WI38 (cell line): ENCODE data around the gene CTNNAL1.

Experiments used
- H3K4me3 ChIP-seq: 2 replicates; pipeline ENCODE4 v1.5.1; 2011; ENCODE audit warnings: low read depth, mild to moderate bottlenecking, control low read depth, low read length
- TF ChIP-seq, protein P1 (sequence below): IDR thresholded peaks from 2 replicates; pipeline ENCODE4 v1.5.1; 2012; ENCODE audit warnings: low read depth, mild to moderate bottlenecking, control low read depth, low read length

The CTNNAL1 gene

DNA sequence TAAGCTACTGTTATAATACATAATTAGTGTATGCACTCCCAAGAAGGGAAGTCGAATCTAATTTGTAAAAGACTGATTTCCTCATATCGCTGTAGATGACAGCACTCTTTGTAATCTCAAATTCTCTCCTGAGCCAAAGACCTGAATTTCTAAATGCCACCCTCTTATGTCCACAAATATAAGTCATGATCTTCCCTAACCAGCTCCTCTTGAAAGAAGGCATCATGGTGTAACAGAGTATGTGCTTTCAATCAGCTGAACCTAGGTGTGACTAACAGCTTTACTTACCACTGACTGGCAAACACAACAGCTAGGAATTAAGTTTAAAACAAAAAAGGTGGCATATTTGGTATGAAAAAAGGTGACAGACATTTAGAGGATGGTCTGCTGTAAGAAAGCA is 34.0 kb upstream of the CTNNAL1 start:
- no peak overlapping the region for H3K4me3 ChIP-seq
- TF ChIP-seq, protein P1, sequence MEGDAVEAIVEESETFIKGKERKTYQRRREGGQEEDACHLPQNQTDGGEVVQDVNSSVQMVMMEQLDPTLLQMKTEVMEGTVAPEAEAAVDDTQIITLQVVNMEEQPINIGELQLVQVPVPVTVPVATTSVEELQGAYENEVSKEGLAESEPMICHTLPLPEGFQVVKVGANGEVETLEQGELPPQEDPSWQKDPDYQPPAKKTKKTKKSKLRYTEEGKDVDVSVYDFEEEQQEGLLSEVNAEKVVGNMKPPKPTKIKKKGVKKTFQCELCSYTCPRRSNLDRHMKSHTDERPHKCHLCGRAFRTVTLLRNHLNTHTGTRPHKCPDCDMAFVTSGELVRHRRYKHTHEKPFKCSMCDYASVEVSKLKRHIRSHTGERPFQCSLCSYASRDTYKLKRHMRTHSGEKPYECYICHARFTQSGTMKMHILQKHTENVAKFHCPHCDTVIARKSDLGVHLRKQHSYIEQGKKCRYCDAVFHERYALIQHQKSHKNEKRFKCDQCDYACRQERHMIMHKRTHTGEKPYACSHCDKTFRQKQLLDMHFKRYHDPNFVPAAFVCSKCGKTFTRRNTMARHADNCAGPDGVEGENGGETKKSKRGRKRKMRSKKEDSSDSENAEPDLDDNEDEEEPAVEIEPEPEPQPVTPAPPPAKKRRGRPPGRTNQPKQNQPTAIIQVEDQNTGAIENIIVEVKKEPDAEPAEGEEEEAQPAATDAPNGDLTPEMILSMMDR = no peak

DNA sequence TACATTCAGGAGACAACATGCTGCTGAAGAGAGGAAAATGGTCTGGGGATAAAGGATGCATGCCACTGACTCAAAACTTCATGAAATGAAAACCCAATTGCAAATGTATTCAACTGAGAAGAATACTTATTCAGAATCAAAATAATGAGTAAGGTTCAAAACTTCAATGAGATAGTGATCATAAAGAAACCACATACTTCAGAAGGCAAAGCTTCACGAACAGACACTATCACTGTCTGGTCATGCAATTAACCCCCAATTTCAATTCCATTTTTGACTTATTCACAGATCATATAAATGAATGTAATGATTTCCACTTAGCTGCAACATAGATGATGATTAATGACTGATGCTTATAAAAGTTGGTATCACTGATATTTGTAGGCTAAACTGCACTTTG is 33.0 kb upstream of the CTNNAL1 start:
- TF ChIP-seq, protein P1 = no peak
- no peak overlapping the region for H3K4me3 ChIP-seq

DNA sequence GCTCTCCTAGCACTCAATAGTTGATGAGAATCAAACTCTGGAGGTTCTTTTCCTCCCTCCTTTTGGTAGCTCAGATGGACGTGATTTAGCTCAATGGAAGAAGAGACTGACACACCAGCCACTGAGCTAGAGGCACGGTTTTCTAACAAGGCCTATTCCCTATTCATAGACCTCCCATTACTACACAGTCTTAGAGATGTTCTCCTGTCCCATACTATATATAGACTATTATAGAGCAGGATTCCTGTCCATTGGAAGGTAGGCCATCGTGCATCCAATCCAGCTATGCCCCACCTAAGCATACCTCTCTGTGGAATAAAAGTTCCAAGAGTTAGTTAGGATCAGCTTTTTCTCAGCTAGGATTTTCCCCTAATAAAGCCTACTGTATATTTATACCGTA is 30.3 kb upstream of the CTNNAL1 start:
- no peak overlapping the region for H3K4me3 ChIP-seq
- TF ChIP-seq, protein P1 = no peak

DNA sequence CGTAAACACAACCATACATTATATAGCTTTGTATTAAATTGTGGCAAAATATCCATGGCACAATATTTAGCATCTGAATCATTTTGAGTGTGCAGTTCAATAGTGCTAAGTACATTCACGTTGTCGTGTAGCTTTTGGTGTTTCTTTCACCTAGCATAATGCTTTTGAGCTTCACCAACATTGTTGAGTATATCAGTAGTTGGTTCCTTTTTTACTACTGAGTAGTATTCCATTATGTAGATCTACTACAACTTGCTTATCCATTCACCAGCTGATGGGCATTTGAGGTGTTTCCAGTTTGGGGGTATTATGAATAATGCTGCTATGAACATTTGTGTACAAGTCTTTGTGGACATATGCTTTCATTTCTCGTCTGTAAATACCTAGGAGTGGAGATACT is 27.3 kb upstream of the CTNNAL1 start:
- H3K4me3 ChIP-seq = no peak overlapping the region
- TF ChIP-seq, protein P1 = no peak

DNA sequence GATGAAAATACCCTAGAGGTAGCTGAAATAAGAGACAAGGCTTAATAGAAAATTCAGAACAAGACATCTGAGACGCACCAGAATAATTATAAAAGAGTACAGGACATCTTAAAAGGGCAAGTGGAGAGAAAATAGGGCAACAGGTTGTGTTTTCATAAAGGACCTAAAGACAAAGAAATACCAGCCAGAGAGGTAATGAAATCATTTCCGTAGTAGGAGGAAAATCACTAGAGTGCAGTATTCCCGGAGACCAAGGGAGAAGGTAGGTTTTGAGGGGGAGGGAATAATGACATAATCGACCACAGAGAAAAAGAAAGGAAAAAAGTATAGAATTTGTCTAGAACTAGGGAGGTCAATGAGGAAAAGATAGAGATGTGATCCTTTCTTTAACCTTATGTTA is 26.2 kb upstream of the CTNNAL1 start:
- TF ChIP-seq, protein P1 = no peak

DNA sequence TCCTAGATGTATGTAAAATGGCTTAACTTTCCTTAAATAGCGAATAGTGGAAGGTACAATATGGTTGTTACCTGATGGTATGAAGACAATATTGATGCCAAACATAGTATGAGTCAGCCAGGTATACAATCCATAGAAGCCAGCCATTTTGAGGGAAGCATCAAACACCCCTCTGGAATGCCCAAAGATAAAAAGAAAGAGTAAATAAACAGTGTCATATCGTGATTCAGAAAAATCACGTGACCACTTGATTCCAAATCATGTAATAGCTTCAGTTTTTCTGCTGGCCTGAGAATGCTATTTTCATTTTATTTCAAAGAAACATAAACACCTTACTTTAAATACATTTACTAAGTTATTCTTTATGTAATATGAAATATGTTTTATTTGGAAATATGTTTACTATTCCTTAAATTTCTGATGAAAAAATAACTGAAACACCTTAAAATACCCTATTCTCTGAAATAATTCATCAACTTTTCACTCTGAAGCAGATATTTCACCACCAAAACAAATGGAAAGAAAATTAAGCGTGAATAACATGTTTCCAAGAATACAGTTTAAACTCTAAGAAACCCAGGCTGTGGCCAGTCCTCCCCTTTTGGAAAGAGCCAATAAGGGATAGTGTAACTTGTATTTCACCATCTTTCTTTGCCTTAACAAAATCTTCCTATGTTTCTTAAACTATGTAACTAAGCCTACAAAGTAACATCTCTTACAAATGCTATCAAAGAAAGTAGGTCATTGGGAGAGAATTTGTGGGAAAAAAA is 24.8 kb upstream of the CTNNAL1 start:
- TF ChIP-seq, protein P1 = no peak
- H3K4me3 ChIP-seq = no peak overlapping the region

More for the DNA sequence above, 26.2 kb upstream of the CTNNAL1 start:
- H3K4me3 ChIP-seq = no peak overlapping the region

DNA sequence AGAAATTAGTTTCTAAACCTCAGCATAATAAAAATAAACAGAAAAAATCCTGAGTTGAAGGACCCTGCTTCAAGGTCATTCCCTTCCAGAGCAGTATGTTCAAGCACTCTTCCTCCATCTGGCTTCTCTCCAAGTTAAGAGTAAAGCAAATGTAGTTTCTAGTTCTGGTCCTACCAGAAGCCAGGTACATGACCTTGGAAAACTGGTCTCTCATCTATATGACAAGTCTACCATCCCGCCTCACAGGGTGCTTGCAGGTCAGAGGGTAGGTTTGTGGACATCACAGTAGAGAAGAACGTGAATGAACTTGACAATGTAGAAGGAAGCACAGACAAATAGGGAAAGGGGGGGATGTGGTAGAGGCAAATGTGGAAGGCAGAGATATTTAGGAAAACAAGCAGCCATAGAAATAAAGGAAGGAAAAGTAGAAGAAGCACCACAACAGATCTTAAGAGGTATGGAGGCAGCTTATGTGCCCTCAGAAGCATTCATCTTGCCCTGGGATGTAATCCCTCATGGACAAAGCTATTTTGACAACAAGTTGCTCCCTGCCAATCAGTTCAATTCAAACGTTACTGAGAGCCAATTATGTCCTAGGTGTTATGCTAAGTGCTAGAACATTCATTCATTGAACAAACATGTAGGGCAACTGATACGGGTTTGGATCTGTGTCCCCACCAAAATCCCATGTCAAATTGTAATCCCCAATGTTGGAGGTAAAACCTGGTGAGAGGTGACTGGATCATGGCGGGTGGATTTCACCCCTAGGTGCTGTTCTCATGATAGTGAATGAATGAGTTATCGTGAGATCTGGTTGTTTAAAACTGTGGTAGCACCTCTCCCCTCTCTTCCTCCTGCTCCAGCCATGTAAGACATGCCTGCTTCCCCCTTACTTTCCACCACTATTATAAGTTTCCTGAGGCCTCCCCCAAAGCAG is 23.7 kb upstream of the CTNNAL1 start:
- H3K4me3 ChIP-seq = no peak overlapping the region
- TF ChIP-seq, protein P1 = no peak
